Naive thymus-derived CD4-positive, alpha-beta T cell (primary cell): ENCODE measurements around the gene ARHGEF40. TPM values are rescaled to one million over a fixed set of nuclear protein-coding genes. Genes with fewer than 3 reads are reported as not detected.

Experiments
- ATAC-seq: fragments of 150-1000 bp; cut with Tn5 transposase; 2 replicates; pipeline ENCODE4 v1.10.0; 2021; ENCODE audit warnings: mild to moderate bottlenecking, moderate library complexity
- CTCF ChIA-PET: fragments of 350-600 bp; sonication (Branson Sonifier 250); formaldehyde crosslinking; loops from one replicate; lab custom pipeline; 2021; ENCODE audit warnings: antibody characterized with exemption; lab: Charles Lee
- POLR2A ChIA-PET: fragments of 350-600 bp; sonication (Branson Sonifier 250); formaldehyde crosslinking; loops from one replicate; lab custom pipeline; 2021; ENCODE audit warnings: antibody characterized with exemption, inconsistent platforms; lab: Charles Lee
- DNase-seq, 9 donors: peaks; one replicate each; pipeline versions ENCODE4 v3.0.0 to v3.0.0-alpha.2; 2020 to 2022; ENCODE audit warnings: mixed read lengths in 1 of 9
- H3K27ac ChIP-seq: one replicate; pipeline ENCODE4 v1.7.0; 2013; ENCODE audit warnings: mild to moderate bottlenecking, low read depth, low read length, moderate library complexity
- H3K27me3 ChIP-seq, 2 donors: one replicate each; pipeline ENCODE4 v1.7.0; 2013; ENCODE audit warnings: low read length in 2 of 2, mild to moderate bottlenecking in 2 of 2, moderate library complexity in 2 of 2; ENCODE audit not compliant: control insufficient read depth in 2 of 2, insufficient read depth in 2 of 2
- H3K36me3 ChIP-seq, 3 experiments: 1 replicate in 2 of 3; 2 replicates in 1 of 3; pipeline ENCODE4 v1.7.0; 2013; ENCODE audit warnings: low read length in 3 of 3, mild to moderate bottlenecking in 3 of 3, moderate library complexity in 1 of 3; ENCODE audit not compliant: insufficient read depth in 3 of 3, control insufficient read depth in 2 of 3
- H3K4me1 ChIP-seq, 2 donors: one replicate each; pipeline ENCODE4 v1.7.0; 2013; ENCODE audit warnings: low read length in 2 of 2, mild to moderate bottlenecking in 2 of 2, moderate library complexity in 1 of 2; ENCODE audit not compliant: control insufficient read depth in 2 of 2, insufficient read depth in 2 of 2
- H3K4me3 ChIP-seq: 2 replicates; pipeline ENCODE4 v1.7.0; 2013; ENCODE audit warnings: mild to moderate bottlenecking, low read length
- H3K9me3 ChIP-seq, 3 experiments: 1 replicate in 2 of 3; 2 replicates in 1 of 3; pipeline ENCODE4 v1.7.0; 2013; ENCODE audit warnings: low read length in 3 of 3; ENCODE audit not compliant: control insufficient read depth in 2 of 3
- H3K27ac Mint-ChIP-seq, 9 donors: one replicate each; pipeline ENCODE4 v1.8.0; 2020 to 2022; ENCODE audit warnings: mixed read lengths in 9 of 9, mild to moderate bottlenecking in 8 of 9, moderate library complexity in 5 of 9, inconsistent platforms in 2 of 9
- H3K27me3 Mint-ChIP-seq, 5 donors: one replicate each; pipeline ENCODE4 v1.8.0; 2021 to 2022; ENCODE audit warnings: mixed read lengths in 5 of 5, mild to moderate bottlenecking in 1 of 5
- H3K36me3 Mint-ChIP-seq, 5 donors: one replicate each; pipeline ENCODE4 v1.8.0; 2020 to 2022; ENCODE audit warnings: mixed read lengths in 5 of 5, mild to moderate bottlenecking in 3 of 5, inconsistent platforms in 1 of 5
- H3K4me1 Mint-ChIP-seq, 7 donors: one replicate each; pipeline ENCODE4 v1.8.0; 2020 to 2022; ENCODE audit warnings: mixed read lengths in 7 of 7, mild to moderate bottlenecking in 3 of 7, inconsistent platforms in 1 of 7
- H3K4me3 Mint-ChIP-seq, 10 donors: one replicate each; pipeline ENCODE4 v1.8.0; 2020 to 2022; ENCODE audit warnings: mild to moderate bottlenecking in 10 of 10, mixed read lengths in 10 of 10, moderate library complexity in 6 of 10, inconsistent platforms in 2 of 10
- H3K9me3 Mint-ChIP-seq, 11 donors: one replicate each; pipeline ENCODE4 v1.8.0; 2020 to 2022; ENCODE audit warnings: mixed read lengths in 11 of 11, mild to moderate bottlenecking in 4 of 11, inconsistent platforms in 1 of 11, moderate library complexity in 1 of 11
- intact Hi-C, 2 donors: fragments of 100-400 bp; cut with micrococcal nuclease; formaldehyde crosslinking; loops; one replicate each; pipeline ENCODE4 v1.15.1; 2023
- polyA plus RNA-seq, 2 donors: library from polyadenylated mRNA; unstranded; fragments of 300-500 nt; fragmentation: Illumina TruSeq; gene quantifications; one replicate each; pipeline ENCODE4 v1.2.3, GENCODE V29; 2021
- total RNA-seq, 6 experiments: library from RNA in 5 of 6; stranded (reverse) in 5 of 6; gene quantifications; 1 replicate in 5 of 6; 2 replicates in 1 of 6; pipeline ENCODE4 v1.2.3 and lab custom pipeline; 2021 to 2026

The ARHGEF40 gene
- total and polyA plus RNA-seq, 7 experiments from 2014 or later, result 0.11 to 40.5 (median 0.81) TPM; not detected in 2

- ChIA-PET POLR2A (no interaction called here), CTCF (interaction anchor here (0.6 kb wide), 1 partner anchor 10 kb away, joined by 3 read pairs; no protein-coding TSS in a partner anchor)
- Histone ChIP-seq H3K4me3 (no peak within 1 kb of the TSS), H3K27me3 (no peaks in the 10 kb centered on the region), H3K27ac (no peak within 1 kb of the TSS), H3K36me3 (no peaks in the 10 kb centered on the region), H3K4me1 (no peaks in the 10 kb centered on the region), H3K9me3 (no peaks in the 10 kb centered on the region)
- Mint-ChIP-seq H3K9me3 (no peaks in the 10 kb centered on the region), H3K36me3 (no peaks in the 10 kb centered on the region), H3K4me1 (no peaks in the 10 kb centered on the region), H3K27me3 (peaks cover 16 to 26% (median 25%) of the 10 kb centered on the region in 5 donors), H3K4me3 (no peak within 1 kb of the TSS), H3K27ac (no peak within 1 kb of the TSS)
- DNase-seq (no peak), ATAC-seq (peak; percentile 37)
- intact Hi-C loops, result no loop called here
Observed at GRCh38 chr14:21057803-21058675, 12.1 kb upstream of the ARHGEF40 start, which contains the start of gene RNASE8. Gene RNASE8 (plus strand): TSS chr14:21057822. CDS start chr14:21057893, 71 bp downstream.

GRCh38 chr14:21058903-21059302, 11.2 kb upstream of the ARHGEF40 start:
- ChIA-PET CTCF (interaction anchor here (0.6 kb wide), 1 partner anchor 667 kb away, joined by 3 read pairs; no protein-coding TSS in a partner anchor), POLR2A (no interaction called here)
- no peaks in the 10 kb centered on the region for H3K4me1 ChIP-seq
- Mint-ChIP-seq H3K9me3 (no peaks in the 10 kb centered on the region), H3K27me3 (peaks cover 25 to 35% (median 31%) of the 10 kb centered on the region in 5 donors), H3K4me1 (no peaks in the 10 kb centered on the region), H3K27ac (no peak overlapping the region), H3K36me3 (no peaks in the 10 kb centered on the region), H3K4me3 (no peak overlapping the region)
- no peak for DNase-seq
- intact Hi-C loops, result no loop called here
- no peak overlapping the region for H3K27ac ChIP-seq
- no peak for ATAC-seq
- no peaks in the 10 kb centered on the region for H3K27me3 ChIP-seq
- no peaks in the 10 kb centered on the region for H3K9me3 ChIP-seq
- no peak overlapping the region for H3K4me3 ChIP-seq
- H3K36me3 ChIP-seq, result no peaks in the 10 kb centered on the region

- Histone ChIP-seq H3K27me3 (no peaks in the 10 kb centered on the region), H3K36me3 (no peaks in the 10 kb centered on the region), H3K27ac (no peak overlapping the region), H3K4me1 (no peaks in the 10 kb centered on the region), H3K9me3 (no peaks in the 10 kb centered on the region), H3K4me3 (no peak overlapping the region)
- H3K27ac Mint-ChIP-seq, result no peak overlapping the region
- no peaks in the 10 kb centered on the region for H3K9me3 Mint-ChIP-seq
- ATAC-seq (no peak), DNase-seq (no peak)
- intact Hi-C loops, result no loop called here
- H3K36me3 Mint-ChIP-seq, result no peaks in the 10 kb centered on the region
- H3K4me3 Mint-ChIP-seq, result no peak overlapping the region
- H3K27me3 Mint-ChIP-seq, result peaks cover 26 to 36% (median 32%) of the 10 kb centered on the region in 5 donors
- no peaks in the 10 kb centered on the region for H3K4me1 Mint-ChIP-seq
- ChIA-PET POLR2A (no interaction called here), CTCF (no interaction called here)
Observed at GRCh38 chr14:21059842-21060613, 10.1 kb upstream of the ARHGEF40 start.

- H3K4me3 Mint-ChIP-seq, result no peak overlapping the region
- POLR2A ChIA-PET, result no interaction called here
- DNase-seq, result no peak
- H3K4me3 ChIP-seq, result no peak overlapping the region
- no peaks in the 10 kb centered on the region for H3K9me3 Mint-ChIP-seq
- H3K27ac ChIP-seq, result no peak overlapping the region
- H3K4me1 ChIP-seq, result no peaks in the 10 kb centered on the region
- H3K36me3 ChIP-seq, result no peaks in the 10 kb centered on the region
- no peak for ATAC-seq
- no peaks in the 10 kb centered on the region for H3K4me1 Mint-ChIP-seq
- H3K27ac Mint-ChIP-seq, result no peak overlapping the region
- intact Hi-C loops, result no loop called here
- no peaks in the 10 kb centered on the region for H3K36me3 Mint-ChIP-seq
- CTCF ChIA-PET, result no interaction called here
- no peaks in the 10 kb centered on the region for H3K9me3 ChIP-seq
- peaks cover 0 to 3% of the 10 kb centered on the region in 2 donors for H3K27me3 ChIP-seq
- peaks cover 34 to 43% (median 39%) of the 10 kb centered on the region in 5 donors for H3K27me3 Mint-ChIP-seq
Observed at GRCh38 chr14:21060614-21061346, 9.3 kb upstream of the ARHGEF40 start.

GRCh38 chr14:21061347-21061668, 8.8 kb upstream of the ARHGEF40 start:
- Histone ChIP-seq H3K4me1 (no peaks in the 10 kb centered on the region), H3K9me3 (no peaks in the 10 kb centered on the region), H3K27me3 (peaks cover 0 to 3% of the 10 kb centered on the region in 2 donors), H3K27ac (no peak overlapping the region), H3K36me3 (no peaks in the 10 kb centered on the region), H3K4me3 (no peak overlapping the region)
- Mint-ChIP-seq H3K36me3 (no peaks in the 10 kb centered on the region), H3K27ac (no peak overlapping the region), H3K4me1 (no peaks in the 10 kb centered on the region), H3K4me3 (no peak overlapping the region), H3K27me3 (peaks cover 39 to 48% (median 45%) of the 10 kb centered on the region in 5 donors), H3K9me3 (no peaks in the 10 kb centered on the region)
- ChIA-PET CTCF (interaction anchor here (1.0 kb wide), 1 partner anchor 46 kb away, joined by 3 read pairs; no protein-coding TSS in a partner anchor), POLR2A (interaction anchor here (1.0 kb wide), 1 partner anchor 9 kb away, joined by 3 read pairs; the partner anchor contains the start of gene ARHGEF40)
- no peak for ATAC-seq
- no peak for DNase-seq
- intact Hi-C loops, result no loop called here

GRCh38 chr14:21063479-21063878, 6.6 kb upstream of the ARHGEF40 start:
- DNase-seq (no peak), ATAC-seq (no peak)
- ChIA-PET POLR2A (interaction anchor here (0.7 kb wide), 1 partner anchor 9 kb away, joined by 5 read pairs; no protein-coding TSS in a partner anchor), CTCF (interaction anchor here (0.6 to 0.9 kb wide), 3 partner anchors 28 to 366 kb away, joined by 3 to 4 read pairs (median 3); no protein-coding TSS in a partner anchor)
- Histone ChIP-seq H3K27me3 (peaks cover 6% of the 10 kb centered on the region in 2 donors), H3K27ac (no peak overlapping the region), H3K4me3 (no peak overlapping the region), H3K4me1 (peaks cover 0 to 2% of the 10 kb centered on the region in 2 donors), H3K9me3 (no peaks in the 10 kb centered on the region), H3K36me3 (no peaks in the 10 kb centered on the region)
- no peaks in the 10 kb centered on the region for H3K36me3 Mint-ChIP-seq
- intact Hi-C loops, result no loop called here
- peaks cover 2 to 3% (median 3%) of the 10 kb centered on the region in 7 donors for H3K4me1 Mint-ChIP-seq
- no peak overlapping the region for H3K27ac Mint-ChIP-seq
- no peak overlapping the region for H3K4me3 Mint-ChIP-seq
- peaks cover 58 to 65% (median 63%) of the 10 kb centered on the region in 5 donors for H3K27me3 Mint-ChIP-seq
- H3K9me3 Mint-ChIP-seq, result no peaks in the 10 kb centered on the region
